DLD1 (cell line): ENCODE measurements around the gene OR8K3.

Experiments used
- in situ Hi-C: cut with HindIII; loops from 2 replicates; pipeline ENCODE4 v1.10.0; 2017; ENCODE audit warnings: low sequenced_read_pairs

OR8K3 gene

GRCh38 chr11:56314844-56315243 lies at the start of gene OR8K3:
Gene OR8K3, plus strand, starts transcription at chr11:56315144. Its CDS starts 3,163 bp downstream, at chr11:56318307.
- in situ Hi-C loops = no loop called here

DNA sequence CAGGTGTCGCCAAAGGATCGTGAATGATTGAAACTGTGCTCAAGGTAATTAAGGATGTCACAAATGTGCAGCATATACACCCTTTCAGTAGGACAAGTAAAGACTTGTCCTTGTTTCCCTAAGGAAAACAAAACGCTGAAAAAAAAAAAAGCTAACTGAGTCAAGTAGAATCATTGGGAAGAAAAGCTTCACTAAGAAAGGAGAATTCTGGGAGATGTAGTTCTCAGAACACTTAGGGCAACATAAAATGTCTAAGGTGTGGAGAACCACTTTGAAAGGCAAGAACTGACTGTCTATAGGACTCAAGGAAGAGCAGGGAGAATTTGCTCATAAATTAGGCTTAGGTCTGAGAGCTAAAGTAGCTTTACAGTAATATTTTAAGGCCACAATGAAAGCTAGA lies 43.9 kb upstream of the OR8K3 start:
- in situ Hi-C loops = no loop called here

DNA sequence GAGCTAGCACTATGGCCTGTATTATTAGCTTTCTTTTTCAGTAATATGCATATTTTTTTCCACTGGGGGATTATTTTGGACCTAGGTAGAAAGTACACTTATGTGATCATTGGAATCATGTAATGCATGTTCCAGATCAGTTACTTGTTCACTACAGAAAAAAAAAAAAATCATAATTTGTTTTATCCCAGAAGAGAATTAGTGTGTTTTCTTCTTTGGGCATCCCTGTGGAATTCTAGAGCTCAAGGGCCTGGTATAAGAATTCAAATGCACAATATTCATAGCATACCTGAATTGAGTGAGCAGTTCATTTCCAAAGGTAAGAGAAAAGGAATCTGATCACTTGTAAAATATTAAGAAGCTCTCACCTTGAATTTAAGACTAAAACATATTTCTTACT lies 41.1 kb upstream of the OR8K3 start, which contains the start of gene OR5T1:
Gene OR5T1, plus strand, starts transcription at position 301 of the 400 bp plus-strand sequence. CDS start 1,485 bp downstream, outside the sequence.
- in situ Hi-C loops = no loop called here

GRCh38 chr11:56292154-56292553 lies 22.8 kb upstream of the OR8K3 start, which contains the start of gene OR8H1:
Gene OR8H1, minus strand, starts transcription at chr11:56292254. Its CDS starts 1,192 bp downstream, at chr11:56291062.
- in situ Hi-C loops = no loop called here

DNA sequence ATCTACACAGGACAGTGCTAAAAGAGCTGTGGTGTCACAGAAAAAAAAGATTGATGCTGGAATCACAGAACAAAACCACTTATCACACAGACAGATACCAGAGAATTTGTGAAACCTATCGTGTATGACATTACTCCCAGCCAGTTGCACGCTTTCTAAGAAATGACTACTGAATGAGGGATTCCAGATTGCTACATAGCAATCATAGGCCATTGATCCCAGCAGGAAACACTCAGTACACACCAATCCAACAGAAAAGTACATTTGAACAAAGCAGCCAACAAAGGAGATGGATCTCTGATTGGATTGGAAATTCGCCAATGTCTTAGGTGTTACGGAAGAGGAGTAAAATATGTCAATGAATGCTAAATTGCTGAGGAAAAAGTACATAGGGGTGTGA lies 18.0 kb upstream of the OR8K3 start:
- in situ Hi-C loops = no loop called here

GRCh38 chr11:56307836-56308235 lies 7.1 kb upstream of the OR8K3 start:
- in situ Hi-C loops = no loop called here

GRCh38 chr11:56331861-56332491 lies 17.0 kb downstream of the OR8K3 start:
- in situ Hi-C loops = no loop called here

DNA sequence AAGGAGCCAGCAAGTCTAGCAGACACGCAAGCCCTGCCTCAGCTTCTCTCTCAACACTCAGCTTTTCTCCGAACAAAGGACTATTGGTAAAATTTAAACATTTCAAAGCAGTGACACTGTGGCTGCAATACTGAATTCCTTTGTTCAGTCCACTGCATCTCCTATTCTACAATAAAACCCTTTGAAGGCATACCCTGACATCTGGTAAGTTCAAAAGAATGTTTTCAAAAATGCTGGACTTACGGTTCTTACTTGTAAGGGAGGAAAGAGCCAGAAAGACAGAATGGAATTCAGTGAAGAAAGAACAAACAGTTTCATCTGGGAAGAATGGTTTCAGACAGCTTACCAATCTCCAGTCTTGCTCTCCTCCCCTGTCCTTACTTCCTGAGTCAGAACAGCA lies 18.2 kb downstream of the OR8K3 start:
- in situ Hi-C loops = no loop called here

- in situ Hi-C loops = no loop called here
These were observed 25.3 kb downstream of the OR8K3 start for GRCh38 chr11:56340289-56340688.

DNA sequence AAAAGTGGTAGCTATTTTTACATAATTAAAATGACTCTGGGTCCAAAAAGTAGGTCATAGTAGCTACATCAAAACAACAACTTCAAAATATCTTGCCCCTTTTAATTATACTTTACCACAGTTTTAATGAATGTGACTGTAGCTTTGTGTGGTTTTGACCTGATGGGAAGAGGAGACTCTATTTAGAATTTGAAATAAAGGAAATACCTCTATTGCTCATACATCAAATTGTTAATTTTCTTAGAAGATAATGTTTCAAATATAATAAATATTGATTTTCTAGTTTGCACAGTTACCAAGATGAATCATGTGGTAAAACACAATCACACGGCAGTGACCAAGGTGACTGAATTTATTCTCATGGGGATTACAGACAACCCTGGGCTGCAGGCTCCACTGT lies 30.8 kb downstream of the OR8K3 start, which contains the start of gene OR8K1:
Gene OR8K1, plus strand, starts transcription at position 301 of the 400 bp plus-strand sequence. Its CDS starts 0 bp downstream, at position 301.
- in situ Hi-C loops = no loop called here

DNA sequence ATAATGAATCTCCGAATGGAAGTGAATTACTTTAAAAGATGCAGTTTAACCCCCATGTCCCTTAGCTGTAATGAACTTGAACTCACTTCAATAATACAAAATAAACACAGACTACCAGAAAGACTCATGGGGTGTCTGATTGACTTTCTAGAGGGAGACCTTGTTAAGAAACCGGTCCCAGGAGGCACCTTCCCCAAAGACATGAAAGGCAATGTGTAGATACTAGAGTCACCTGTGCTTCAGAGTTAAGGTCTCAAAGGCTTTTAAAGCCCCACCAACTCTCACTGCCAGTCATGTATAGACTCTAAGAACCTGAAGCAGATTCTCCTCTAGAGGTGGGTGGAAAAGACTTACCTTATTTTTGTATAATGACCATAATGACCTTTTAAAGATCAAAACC lies 39.0 kb downstream of the OR8K3 start, which contains the start of gene OR8J1:
Gene OR8J1, plus strand, starts transcription at position 301 of the 400 bp plus-strand sequence. CDS start 5,956 bp downstream, outside the sequence.
- in situ Hi-C loops = no loop called here
